ENCODE data around the gene PSMD11.

DNA sequence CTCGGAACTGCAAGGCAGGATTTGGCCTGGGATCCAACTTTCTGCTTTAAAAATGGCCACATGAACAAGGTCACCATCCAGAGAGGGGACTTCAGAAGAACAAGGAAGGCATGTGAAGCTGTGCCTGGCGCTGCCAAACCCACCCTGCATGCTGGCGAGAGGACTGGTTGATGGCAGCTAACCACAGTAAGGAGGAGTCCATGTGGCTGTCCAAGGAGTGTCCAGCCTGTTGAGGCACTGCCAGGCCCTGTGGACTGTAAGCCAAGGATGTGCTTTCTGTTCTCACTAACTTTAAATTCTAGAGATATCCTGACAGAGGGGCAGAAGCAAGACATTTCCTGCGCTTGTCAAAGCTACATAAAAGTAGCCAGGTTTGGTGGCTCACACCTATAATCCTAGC lies 82.8 kb downstream of the PSMD11 start:
- TF ChIP-seq EZH2 (IDR thresholded peaks at IDR 0.05; ENCODE audit: insufficient read depth, poor library complexity, severe bottlenecking) = no peak
- no peak for TF ChIP-seq EZH2phosphoT487 (IDR thresholded peaks at IDR 0.05; ENCODE audit: insufficient read depth, low read depth)

Data from GM23248 (cell line).